ENCODE measurements around the gene IGHMBP2.
A peak's percentile ranks its signal among the peaks of the same experiment; 100 is the strongest.

The IGHMBP2 gene

DNA sequence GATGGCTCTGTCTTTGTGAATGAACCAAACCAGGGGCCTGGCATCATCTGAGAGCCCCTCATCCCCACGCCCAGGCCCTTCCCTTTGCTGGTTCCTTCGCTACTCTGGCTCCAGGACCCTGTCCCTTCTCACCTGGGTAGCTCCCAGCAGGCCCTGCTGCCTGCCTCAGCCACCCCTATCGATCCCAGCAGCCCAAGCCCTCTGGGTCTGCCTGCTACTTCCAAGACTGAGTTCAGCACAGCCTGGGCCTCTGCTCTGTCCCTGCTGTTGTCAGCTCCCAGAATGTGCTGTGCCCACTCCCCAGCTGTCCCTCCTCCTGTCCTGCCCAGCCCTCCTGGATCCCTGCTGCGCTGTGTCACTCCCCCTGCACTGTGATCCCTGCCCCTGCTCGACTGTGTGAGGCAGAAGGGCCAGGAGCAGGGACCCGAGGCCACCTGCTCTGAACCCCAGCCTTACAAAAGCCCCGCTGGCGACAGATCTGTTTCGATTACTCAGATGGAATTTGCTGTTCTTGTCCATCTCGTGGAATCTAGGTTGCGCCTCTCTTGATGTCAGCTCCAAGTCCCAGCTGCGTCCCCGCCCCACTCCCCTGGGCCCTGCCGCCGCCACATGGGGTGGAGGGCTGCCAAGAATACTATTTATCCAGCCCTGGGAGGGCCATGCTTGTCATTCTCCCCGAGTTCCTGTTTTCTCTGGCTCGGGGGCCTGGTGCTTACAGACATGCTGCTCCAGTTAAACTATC is 13.0 kb upstream of the IGHMBP2 start:
- H3K9me3 ChIP-seq (replicated peaks in 1 of 2; ENCODE audit: control insufficient read depth in 2 of 2, insufficient read depth in 1 of 2, low read depth in 1 of 2, low read length in 2 of 2): no peaks in the 10 kb centered on the region
- H4K91ac ChIP-seq (ENCODE audit: low read depth, low read length, poor library complexity): no peak overlapping the region
- H3K18ac ChIP-seq (ENCODE audit: low read length): no peak overlapping the region
- no peak overlapping the region for H3K4me2 ChIP-seq (ENCODE audit: insufficient read depth, low read length, poor library complexity, severe bottlenecking)
- no peak overlapping the region for H3K14ac ChIP-seq (ENCODE audit: low read length)
- H3K36me3 ChIP-seq (replicated peaks in 1 of 2; ENCODE audit: control insufficient read depth in 2 of 2, insufficient read depth in 2 of 2, low read length in 2 of 2): peaks cover 24 to 52% of the 10 kb centered on the region in 2 donors
- H3K23ac ChIP-seq (ENCODE audit: low read depth, low read length, poor library complexity): peak overlapping the region; percentile 46
- peak overlapping the region; percentile 73 for H4K8ac ChIP-seq (ENCODE audit: low read depth, low read length)
- WGBS, 2 donors (ENCODE audit: extremely low coverage in 2 of 2, insufficient read length in 2 of 2, insufficient replicate concordance in 1 of 2): no CpG with 5 or more reads among the region's 17 CpGs
- H3K27ac ChIP-seq (replicated peaks; ENCODE audit: low read length): no peak overlapping the region
- DNase-seq (ENCODE audit: low spot score): no peak
- no peak overlapping the region for H3K4ac ChIP-seq (ENCODE audit: low read length)
- no peak overlapping the region for H2BK15ac ChIP-seq (ENCODE audit: low read length)
- H3K4me1 ChIP-seq (ENCODE audit: control insufficient read depth in 2 of 2, insufficient read depth in 1 of 2, low read depth in 1 of 2, low read length in 2 of 2): no peaks in the 10 kb centered on the region
- no peak overlapping the region for H2BK120ac ChIP-seq (ENCODE audit: low read depth, low read length)
- H2AK5ac ChIP-seq (ENCODE audit: low read depth, low read length): no peak overlapping the region
- H2BK12ac ChIP-seq (ENCODE audit: low read length): peak overlapping the region; percentile 2
- no peak overlapping the region for H3K4me3 ChIP-seq (ENCODE audit: low read length in 2 of 2)
- peak overlapping the region; percentile 9 for H3K9ac ChIP-seq (ENCODE audit: low read depth, low read length, poor library complexity)
- peak overlapping the region; percentile 70 for H2BK5ac ChIP-seq (ENCODE audit: low read length)
- H3K79me1 ChIP-seq (ENCODE audit: low read depth, low read length): no peaks in the 10 kb centered on the region
- H3K27me3 ChIP-seq (ENCODE audit: control insufficient read depth in 3 of 3, insufficient read depth in 3 of 3, low read depth in 1 of 3, low read length in 3 of 3): no peaks in the 10 kb centered on the region
- H2AFZ ChIP-seq (ENCODE audit: low read length): no peak overlapping the region

DNA sequence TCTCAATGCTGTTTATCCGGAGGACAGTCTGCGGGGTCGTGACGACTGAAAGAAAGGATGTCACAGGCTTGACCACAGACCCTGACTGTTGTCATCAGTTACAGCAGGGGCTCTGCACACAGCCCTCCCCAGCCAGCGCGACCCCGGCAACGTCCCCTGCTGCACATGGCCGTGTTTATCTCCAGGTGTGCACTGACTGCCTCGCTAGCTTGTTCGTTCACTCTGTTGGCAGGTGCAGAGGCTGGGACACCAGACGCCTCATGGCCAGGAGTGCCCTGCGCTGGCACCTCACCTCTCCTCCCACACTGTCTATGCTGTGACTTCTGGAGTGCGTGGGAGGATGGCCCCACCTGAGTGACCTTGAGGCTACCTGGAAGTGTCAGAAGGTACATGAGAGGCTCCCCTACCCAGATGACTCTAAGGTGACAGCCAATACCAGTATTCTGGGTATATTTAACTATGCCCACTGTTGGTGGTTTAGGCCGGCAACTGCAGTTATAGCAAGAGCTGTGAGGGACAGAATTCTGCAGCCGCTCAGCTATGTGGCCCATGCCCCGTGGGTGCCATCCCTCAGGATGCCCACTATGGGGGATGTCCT is 12.2 kb upstream of the IGHMBP2 start:
- no peak overlapping the region for H3K4ac ChIP-seq (ENCODE audit: low read length)
- H3K4me3 ChIP-seq (ENCODE audit: low read length in 2 of 2): no peak overlapping the region
- H2BK120ac ChIP-seq (ENCODE audit: low read depth, low read length): no peak overlapping the region
- WGBS, 2 donors (ENCODE audit: extremely low coverage in 2 of 2, insufficient read length in 2 of 2, insufficient replicate concordance in 1 of 2): no CpG with 5 or more reads among the region's 17 CpGs
- no peak overlapping the region for H3K27ac ChIP-seq (replicated peaks; ENCODE audit: low read length)
- H2BK12ac ChIP-seq (ENCODE audit: low read length): peak overlapping the region; percentile 58
- H2BK5ac ChIP-seq (ENCODE audit: low read length): no peak overlapping the region
- H3K14ac ChIP-seq (ENCODE audit: low read length): no peak overlapping the region
- DNase-seq (ENCODE audit: low spot score): no peak
- H3K27me3 ChIP-seq (ENCODE audit: control insufficient read depth in 3 of 3, insufficient read depth in 3 of 3, low read depth in 1 of 3, low read length in 3 of 3): no peaks in the 10 kb centered on the region
- peaks cover 26 to 60% of the 10 kb centered on the region in 2 donors for H3K36me3 ChIP-seq (replicated peaks in 1 of 2; ENCODE audit: control insufficient read depth in 2 of 2, insufficient read depth in 2 of 2, low read length in 2 of 2)
- H3K4me2 ChIP-seq (ENCODE audit: insufficient read depth, low read length, poor library complexity, severe bottlenecking): no peak overlapping the region
- no peak overlapping the region for H2BK15ac ChIP-seq (ENCODE audit: low read length)
- no peak overlapping the region for H4K91ac ChIP-seq (ENCODE audit: low read depth, low read length, poor library complexity)
- H3K9ac ChIP-seq (ENCODE audit: low read depth, low read length, poor library complexity): no peak overlapping the region
- no peak overlapping the region for H2AK5ac ChIP-seq (ENCODE audit: low read depth, low read length)
- H3K4me1 ChIP-seq (ENCODE audit: control insufficient read depth in 2 of 2, insufficient read depth in 1 of 2, low read depth in 1 of 2, low read length in 2 of 2): no peaks in the 10 kb centered on the region
- no peaks in the 10 kb centered on the region for H3K9me3 ChIP-seq (replicated peaks in 1 of 2; ENCODE audit: control insufficient read depth in 2 of 2, insufficient read depth in 1 of 2, low read depth in 1 of 2, low read length in 2 of 2)
- no peak overlapping the region for H3K23ac ChIP-seq (ENCODE audit: low read depth, low read length, poor library complexity)
- H3K79me1 ChIP-seq (ENCODE audit: low read depth, low read length): no peaks in the 10 kb centered on the region
- no peak overlapping the region for H4K8ac ChIP-seq (ENCODE audit: low read depth, low read length)
- H3K18ac ChIP-seq (ENCODE audit: low read length): no peak overlapping the region
- H2AFZ ChIP-seq (ENCODE audit: low read length): no peak overlapping the region

DNA sequence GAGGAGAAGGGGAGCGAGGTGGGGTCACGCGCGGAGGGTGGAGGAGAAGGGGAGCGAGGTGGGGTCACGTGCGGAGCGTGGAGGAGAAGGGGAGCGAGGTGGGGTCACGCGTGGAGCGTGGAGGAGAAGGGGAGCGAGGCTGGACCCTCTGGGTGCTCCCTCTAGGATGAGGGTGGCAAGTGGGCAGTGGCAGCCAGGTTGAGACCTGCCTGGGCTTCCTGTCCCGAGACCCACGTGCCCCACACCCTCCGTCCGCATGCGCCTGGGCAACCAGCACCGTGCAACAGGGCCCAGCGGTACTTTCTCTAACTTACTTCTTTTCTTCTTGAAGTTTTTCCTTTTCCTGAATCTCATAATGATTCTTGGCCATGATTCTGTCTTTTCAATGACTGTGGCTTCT is 11.1 kb upstream of the IGHMBP2 start:
- H3K36me3 ChIP-seq (replicated peaks in 1 of 2; ENCODE audit: control insufficient read depth in 2 of 2, insufficient read depth in 2 of 2, low read length in 2 of 2): peaks cover 32 to 71% of the 10 kb centered on the region in 2 donors

DNA sequence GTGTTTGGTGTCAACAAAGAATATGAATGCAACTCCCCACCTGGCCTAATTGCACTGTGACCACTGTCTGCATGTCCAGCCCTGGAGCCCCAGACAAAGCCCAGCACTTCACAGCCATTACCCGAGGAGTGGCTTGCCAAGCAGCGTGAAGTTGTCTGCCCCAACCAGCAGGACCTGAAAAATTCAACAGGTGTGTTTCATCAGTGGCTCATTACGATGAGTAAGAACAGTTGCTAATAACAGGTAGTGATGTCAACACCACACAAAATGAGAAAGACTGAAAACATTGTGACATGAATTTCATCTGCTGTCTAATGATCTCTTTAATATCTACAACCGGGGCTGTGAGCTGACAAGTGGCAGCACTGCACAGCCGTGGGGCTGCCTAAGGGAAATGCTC is 10.4 kb upstream of the IGHMBP2 start:
- Histone ChIP-seq H4K91ac (ENCODE audit: low read depth, low read length, poor library complexity) (no peak overlapping the region), H3K79me1 (ENCODE audit: low read depth, low read length) (peaks cover 7% of the 10 kb centered on the region), H3K4me3 (ENCODE audit: low read length in 2 of 2) (no peak overlapping the region), H2BK120ac (ENCODE audit: low read depth, low read length) (no peak overlapping the region), H3K27ac (replicated peaks; ENCODE audit: low read length) (no peak overlapping the region), H2BK15ac (ENCODE audit: low read length) (no peak overlapping the region), H3K18ac (ENCODE audit: low read length) (no peak overlapping the region), H3K9me3 (replicated peaks in 1 of 2; ENCODE audit: control insufficient read depth in 2 of 2, insufficient read depth in 1 of 2, low read depth in 1 of 2, low read length in 2 of 2) (no peaks in the 10 kb centered on the region), H4K8ac (ENCODE audit: low read depth, low read length) (no peak overlapping the region), H2AK5ac (ENCODE audit: low read depth, low read length) (no peak overlapping the region), H3K9ac (ENCODE audit: low read depth, low read length, poor library complexity) (no peak overlapping the region), H2BK5ac (ENCODE audit: low read length) (no peak overlapping the region), H3K4ac (ENCODE audit: low read length) (no peak overlapping the region), H3K14ac (ENCODE audit: low read length) (no peak overlapping the region), H3K27me3 (ENCODE audit: control insufficient read depth in 3 of 3, insufficient read depth in 3 of 3, low read depth in 1 of 3, low read length in 3 of 3) (no peaks in the 10 kb centered on the region), H3K4me2 (ENCODE audit: insufficient read depth, low read length, poor library complexity, severe bottlenecking) (no peak overlapping the region), H3K23ac (ENCODE audit: low read depth, low read length, poor library complexity) (no peak overlapping the region), H2BK12ac (ENCODE audit: low read length) (no peak overlapping the region), H2AFZ (ENCODE audit: low read length) (no peak overlapping the region), H3K36me3 (replicated peaks in 1 of 2; ENCODE audit: control insufficient read depth in 2 of 2, insufficient read depth in 2 of 2, low read length in 2 of 2) (peaks cover 39 to 79% of the 10 kb centered on the region in 2 donors), H3K4me1 (ENCODE audit: control insufficient read depth in 2 of 2, insufficient read depth in 1 of 2, low read depth in 1 of 2, low read length in 2 of 2) (no peaks in the 10 kb centered on the region)
- WGBS, 2 donors (ENCODE audit: extremely low coverage in 2 of 2, insufficient read length in 2 of 2, insufficient replicate concordance in 1 of 2): no CpG with 5 or more reads among the region's 5 CpGs
- DNase-seq (ENCODE audit: low spot score): no peak

More for the DNA sequence above, 11.1 kb upstream of the IGHMBP2 start:
- Histone ChIP-seq H3K79me1 (ENCODE audit: low read depth, low read length) (peaks cover 7% of the 10 kb centered on the region), H3K4me2 (ENCODE audit: insufficient read depth, low read length, poor library complexity, severe bottlenecking) (no peak overlapping the region), H2AFZ (ENCODE audit: low read length) (no peak overlapping the region), H3K27ac (replicated peaks; ENCODE audit: low read length) (no peak overlapping the region), H2BK120ac (ENCODE audit: low read depth, low read length) (no peak overlapping the region), H4K8ac (ENCODE audit: low read depth, low read length) (no peak overlapping the region), H3K14ac (ENCODE audit: low read length) (no peak overlapping the region), H4K91ac (ENCODE audit: low read depth, low read length, poor library complexity) (no peak overlapping the region), H2AK5ac (ENCODE audit: low read depth, low read length) (no peak overlapping the region), H3K4me3 (ENCODE audit: low read length in 2 of 2) (no peak overlapping the region), H3K9me3 (replicated peaks in 1 of 2; ENCODE audit: control insufficient read depth in 2 of 2, insufficient read depth in 1 of 2, low read depth in 1 of 2, low read length in 2 of 2) (no peaks in the 10 kb centered on the region), H3K23ac (ENCODE audit: low read depth, low read length, poor library complexity) (no peak overlapping the region), H3K4ac (ENCODE audit: low read length) (no peak overlapping the region), H3K4me1 (ENCODE audit: control insufficient read depth in 2 of 2, insufficient read depth in 1 of 2, low read depth in 1 of 2, low read length in 2 of 2) (no peaks in the 10 kb centered on the region), H3K9ac (ENCODE audit: low read depth, low read length, poor library complexity) (no peak overlapping the region), H2BK5ac (ENCODE audit: low read length) (no peak overlapping the region), H3K27me3 (ENCODE audit: control insufficient read depth in 3 of 3, insufficient read depth in 3 of 3, low read depth in 1 of 3, low read length in 3 of 3) (no peaks in the 10 kb centered on the region), H3K18ac (ENCODE audit: low read length) (no peak overlapping the region), H2BK15ac (ENCODE audit: low read length) (no peak overlapping the region), H2BK12ac (ENCODE audit: low read length) (no peak overlapping the region)
- DNase-seq (ENCODE audit: low spot score): no peak
- WGBS, 2 donors (ENCODE audit: extremely low coverage in 2 of 2, insufficient read length in 2 of 2, insufficient replicate concordance in 1 of 2): no CpG with 5 or more reads among the region's 20 CpGs

Data from neuronal stem cell (in vitro differentiated cells).